ENCODE data around the gene NKTR. TPM values are rescaled to one million over a fixed set of nuclear protein-coding genes. Genes with fewer than 3 reads are reported as not detected.

The NKTR gene
- total and polyA plus RNA-seq, 2 of the 13 experiments (the other 11 are each of a cell fraction or from before 2014, with no cell fraction given): 41.3 to 59.6 TPM

DNA sequence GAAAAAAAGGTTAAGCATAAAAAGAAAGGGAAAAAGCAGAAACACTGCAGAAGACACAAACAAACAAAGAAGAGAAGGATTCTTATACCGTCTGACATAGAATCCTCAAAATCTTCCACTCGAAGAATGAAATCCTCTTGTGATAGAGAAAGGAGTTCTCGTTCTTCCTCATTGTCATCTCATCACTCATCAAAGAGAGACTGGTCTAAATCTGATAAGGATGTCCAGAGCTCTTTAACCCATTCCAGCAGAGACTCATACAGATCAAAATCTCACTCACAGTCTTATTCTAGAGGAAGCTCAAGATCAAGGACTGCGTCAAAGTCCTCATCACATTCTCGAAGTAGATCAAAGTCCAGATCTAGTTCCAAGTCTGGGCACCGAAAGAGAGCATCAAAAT lies 36.5 kb downstream of the NKTR start:
- BruUV-seq (replicated peaks): no TSS peak
- ATAC-seq (no peak), DNase-seq (ENCODE audit: low spot score) (no peak), FAIRE-seq (no peak)
- 88% methylated on average over 6 of the region's 6 CpGs for WGBS (ENCODE audit: low lambda C conversion rate)
- Histone ChIP-seq H2AFZ (ENCODE audit: low read length) (no peak overlapping the region), H4K20me1 (ENCODE audit: insufficient read depth, low read length) (no peaks in the 10 kb centered on the region), H3K36me3 (replicated peaks in 1 of 2; ENCODE audit: control insufficient read depth in 1 of 2, insufficient read depth in 2 of 2, low read length in 2 of 2) (peaks cover 31 to 82% of the 10 kb centered on the region in 2 experiments), H3K9ac (ENCODE audit: insufficient read depth, low read depth, low read length) (no peak overlapping the region), H3K4me2 (ENCODE audit: low read depth, low read length) (no peak overlapping the region), H3K4me3 (replicated peaks in 1 of 3; ENCODE audit: insufficient read depth in 1 of 3, low read depth in 2 of 3, low read length in 3 of 3) (no peak overlapping the region), H3K27me3 (ENCODE audit: control insufficient read depth in 1 of 2, insufficient read depth in 2 of 2, low read length in 2 of 2) (no peaks in the 10 kb centered on the region), H3K27ac (ENCODE audit: extremely low read length, insufficient read depth, low read length) (no peak overlapping the region), H3K9me3 (ENCODE audit: low read length) (no peaks in the 10 kb centered on the region), H3K4me1 (ENCODE audit: insufficient read depth, low read length) (no peaks in the 10 kb centered on the region), H3K79me2 (ENCODE audit: insufficient read depth, low read length) (no peaks in the 10 kb centered on the region)
- ChIA-PET CTCF (ENCODE audit: low intra/inter-chr PET ratio, low total read pairs) (no interaction called here), POLR2A (no interaction called here)
- in situ Hi-C loops (cut with HindIII; ENCODE audit: extremely low pct_ligation_motif_present, low pct_unique_long_range_greater_than_20kb): no loop called here
- intact Hi-C loops (cut with micrococcal nuclease; ENCODE audit: unreplicated experiment): no loop called here
- TF ChIP-seq ZNF891 (CRISPR knock-in tag; IDR thresholded peaks at IDR 0.05) (no peak), ZNF644 (CRISPR knock-in tag; IDR thresholded peaks at IDR 0.05; ENCODE audit: low read depth) (no peak), SMAD1 (CRISPR knock-in tag; IDR thresholded peaks at IDR 0.05; ENCODE audit: borderline replicate concordance, low read depth) (no peak), CBX5 (CRISPR knock-in tag; IDR thresholded peaks at IDR 0.05; ENCODE audit: borderline replicate concordance) (no peak), RXRA (CRISPR knock-in tag; IDR thresholded peaks at IDR 0.05) (no peak), HDAC2 (CRISPR knock-in tag; IDR thresholded peaks at IDR 0.05) (no peak), AHR (CRISPR knock-in tag; IDR thresholded peaks at IDR 0.05) (no peak), ZNF589 (CRISPR knock-in tag; conservative IDR thresholded peaks at IDR 0.05) (no peak), SMC3 (IDR thresholded peaks at IDR 0.05; ENCODE audit: low read length) (no peak), ATF1 (CRISPR knock-in tag; IDR thresholded peaks at IDR 0.05) (no peak), ZBTB38 (CRISPR knock-in tag; IDR thresholded peaks at IDR 0.05) (no peak), HNRNPK (IDR thresholded peaks at IDR 0.05; ENCODE audit: low read depth, low read length, poor library complexity, severe bottlenecking) (no peak), CC2D1A (CRISPR knock-in tag; IDR thresholded peaks at IDR 0.05) (no peak), ZNF329 (CRISPR knock-in tag; IDR thresholded peaks at IDR 0.05; ENCODE audit: low read depth) (no peak), RBAK (CRISPR knock-in tag; IDR thresholded peaks at IDR 0.05) (no peak)
- TF ChIP-seq, protein P1, sequence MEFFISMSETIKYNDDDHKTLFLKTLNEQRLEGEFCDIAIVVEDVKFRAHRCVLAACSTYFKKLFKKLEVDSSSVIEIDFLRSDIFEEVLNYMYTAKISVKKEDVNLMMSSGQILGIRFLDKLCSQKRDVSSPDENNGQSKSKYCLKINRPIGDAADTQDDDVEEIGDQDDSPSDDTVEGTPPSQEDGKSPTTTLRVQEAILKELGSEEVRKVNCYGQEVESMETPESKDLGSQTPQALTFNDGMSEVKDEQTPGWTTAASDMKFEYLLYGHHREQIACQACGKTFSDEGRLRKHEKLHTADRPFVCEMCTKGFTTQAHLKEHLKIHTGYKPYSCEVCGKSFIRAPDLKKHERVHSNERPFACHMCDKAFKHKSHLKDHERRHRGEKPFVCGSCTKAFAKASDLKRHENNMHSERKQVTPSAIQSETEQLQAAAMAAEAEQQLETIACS (CRISPR knock-in tag; IDR thresholded peaks at IDR 0.05): no peak
- TF ChIP-seq, protein P2, sequence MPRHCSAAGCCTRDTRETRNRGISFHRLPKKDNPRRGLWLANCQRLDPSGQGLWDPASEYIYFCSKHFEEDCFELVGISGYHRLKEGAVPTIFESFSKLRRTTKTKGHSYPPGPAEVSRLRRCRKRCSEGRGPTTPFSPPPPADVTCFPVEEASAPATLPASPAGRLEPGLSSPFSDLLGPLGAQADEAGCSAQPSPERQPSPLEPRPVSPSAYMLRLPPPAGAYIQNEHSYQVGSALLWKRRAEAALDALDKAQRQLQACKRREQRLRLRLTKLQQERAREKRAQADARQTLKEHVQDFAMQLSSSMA (CRISPR knock-in tag; IDR thresholded peaks at IDR 0.05): no peak
- TF ChIP-seq, protein P3, sequence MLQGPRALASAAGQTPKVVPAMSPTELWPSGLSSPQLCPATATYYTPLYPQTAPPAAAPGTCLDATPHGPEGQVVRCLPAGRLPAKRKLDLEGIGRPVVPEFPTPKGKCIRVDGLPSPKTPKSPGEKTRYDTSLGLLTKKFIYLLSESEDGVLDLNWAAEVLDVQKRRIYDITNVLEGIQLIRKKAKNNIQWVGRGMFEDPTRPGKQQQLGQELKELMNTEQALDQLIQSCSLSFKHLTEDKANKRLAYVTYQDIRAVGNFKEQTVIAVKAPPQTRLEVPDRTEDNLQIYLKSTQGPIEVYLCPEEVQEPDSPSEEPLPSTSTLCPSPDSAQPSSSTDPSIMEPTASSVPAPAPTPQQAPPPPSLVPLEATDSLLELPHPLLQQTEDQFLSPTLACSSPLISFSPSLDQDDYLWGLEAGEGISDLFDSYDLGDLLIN (CRISPR knock-in tag; IDR thresholded peaks at IDR 0.05; ENCODE audit: borderline replicate concordance): no peak
- TF ChIP-seq, protein P4, sequence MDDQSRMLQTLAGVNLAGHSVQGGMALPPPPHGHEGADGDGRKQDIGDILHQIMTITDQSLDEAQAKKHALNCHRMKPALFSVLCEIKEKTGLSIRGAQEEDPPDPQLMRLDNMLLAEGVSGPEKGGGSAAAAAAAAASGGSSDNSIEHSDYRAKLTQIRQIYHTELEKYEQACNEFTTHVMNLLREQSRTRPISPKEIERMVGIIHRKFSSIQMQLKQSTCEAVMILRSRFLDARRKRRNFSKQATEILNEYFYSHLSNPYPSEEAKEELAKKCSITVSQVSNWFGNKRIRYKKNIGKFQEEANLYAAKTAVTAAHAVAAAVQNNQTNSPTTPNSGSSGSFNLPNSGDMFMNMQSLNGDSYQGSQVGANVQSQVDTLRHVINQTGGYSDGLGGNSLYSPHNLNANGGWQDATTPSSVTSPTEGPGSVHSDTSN (CRISPR knock-in tag; IDR thresholded peaks at IDR 0.05; ENCODE audit: borderline replicate concordance): no peak
